Superior temporal gyrus (tissue), 1 donor: ENCODE results near the gene MARK2.

Experiments
- DNase-seq: peaks from one replicate; pipeline ENCODE4 v3.0.0-alpha.2; 2016; ENCODE audit errors: extremely low spot score

MARK2 gene

GRCh38 chr11:63829823-63830489 is 9.0 kb upstream of the MARK2 start:
- DNase-seq = no peak

- DNase-seq = no peak
Measured at GRCh38 chr11:63831326-63831725, 7.6 kb upstream of the MARK2 start.

GRCh38 chr11:63832336-63832735 is 6.6 kb upstream of the MARK2 start:
- DNase-seq = no peak

- DNase-seq = no peak
Measured at GRCh38 chr11:63833048-63833447, 5.9 kb upstream of the MARK2 start.

- DNase-seq = no peak
Measured at GRCh38 chr11:63834535-63835157, 4.3 kb upstream of the MARK2 start.

GRCh38 chr11:63835158-63835545 is 3.8 kb upstream of the MARK2 start:
- no peak for DNase-seq

GRCh38 chr11:63837027-63837688 is 1.8 kb upstream of the MARK2 start:
- peak; percentile 95 for DNase-seq

GRCh38 chr11:63837739-63838138 is 1.2 kb upstream of the MARK2 start:
- no peak for DNase-seq

- no peak for DNase-seq
Measured at GRCh38 chr11:63838150-63838677, 696 bp upstream of the MARK2 start.

GRCh38 chr11:63839508-63840355 is 822 bp downstream of the MARK2 start:
- peak; percentile 38 for DNase-seq

GRCh38 chr11:63840356-63841060 is 1.6 kb downstream of the MARK2 start:
- DNase-seq = no peak

- peak; percentile 55 for DNase-seq
Measured at GRCh38 chr11:63841554-63841953, 2.6 kb downstream of the MARK2 start.

GRCh38 chr11:63843041-63843440 is 4.1 kb downstream of the MARK2 start:
- peak; percentile 22 for DNase-seq

- DNase-seq = no peak
Measured at GRCh38 chr11:63844836-63845235, 5.9 kb downstream of the MARK2 start.

GRCh38 chr11:63845303-63845702 is 6.4 kb downstream of the MARK2 start:
- DNase-seq = peak; percentile 42

- DNase-seq = no peak
Measured at GRCh38 chr11:63845911-63846310, 7.0 kb downstream of the MARK2 start.

GRCh38 chr11:63846897-63847296 is 8.0 kb downstream of the MARK2 start:
- no peak for DNase-seq

GRCh38 chr11:63847363-63847762 is 8.5 kb downstream of the MARK2 start:
- DNase-seq = no peak

- DNase-seq = peak; percentile 35
Measured at GRCh38 chr11:63849691-63850090, 10.8 kb downstream of the MARK2 start.

- no peak for DNase-seq
Measured at GRCh38 chr11:63850920-63851319, 12.0 kb downstream of the MARK2 start.

- DNase-seq = no peak
Measured at GRCh38 chr11:63851364-63851763, 12.5 kb downstream of the MARK2 start.
